Measurements from ENCODE around the gene PRKCQ. TPM values are rescaled to one million over a fixed set of nuclear protein-coding genes. Genes with fewer than 3 reads are reported as not detected.

The PRKCQ gene
- total RNA-seq, 1 donor from 2014 or later = 14.6 TPM

DNA sequence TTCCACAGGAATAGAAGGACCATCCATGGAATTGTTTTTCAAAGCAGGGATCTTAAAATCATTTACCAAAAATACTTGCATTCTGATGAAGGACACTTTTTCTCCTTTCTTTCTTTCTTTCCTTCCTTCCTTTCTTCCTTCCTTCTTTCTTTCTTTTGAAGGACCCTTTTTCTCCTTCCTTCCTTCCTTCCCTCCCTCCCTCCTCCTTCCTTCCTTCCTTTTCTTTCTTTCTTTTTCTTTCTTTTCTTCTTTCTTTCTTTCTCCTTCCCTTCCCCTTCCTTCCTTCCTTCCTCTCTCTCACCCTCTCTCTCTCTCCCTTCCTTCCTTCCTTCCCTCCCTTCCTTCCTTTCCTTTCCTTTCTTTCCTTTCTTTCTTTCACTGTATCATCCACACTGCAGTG lies 74.8 kb downstream of the PRKCQ start:
- Histone ChIP-seq H3K4me1 (ENCODE audit: control insufficient read depth in 3 of 3, insufficient read depth in 3 of 3, low read length in 3 of 3) (peaks cover 0 to 8% (median 5%) of the 10 kb centered on the region in 3 donors), H3K9ac (ENCODE audit: low read depth in 1 of 3, low read length in 3 of 3) (no peak overlapping the region), H3K4me3 (ENCODE audit: low read length in 3 of 3) (no peak overlapping the region), H3K27ac (ENCODE audit: low read depth, low read length) (peak overlapping the region; percentile 4), H3K27me3 (ENCODE audit: control insufficient read depth in 3 of 3, insufficient read depth in 3 of 3, low read length in 3 of 3) (no peaks in the 10 kb centered on the region), H3K36me3 (ENCODE audit: control insufficient read depth in 3 of 3, insufficient read depth in 3 of 3, low read length in 3 of 3) (peaks cover 8 to 32% (median 10%) of the 10 kb centered on the region in 3 donors), H3K9me3 (ENCODE audit: control insufficient read depth in 3 of 3, low read length in 3 of 3) (no peaks in the 10 kb centered on the region)

DNA sequence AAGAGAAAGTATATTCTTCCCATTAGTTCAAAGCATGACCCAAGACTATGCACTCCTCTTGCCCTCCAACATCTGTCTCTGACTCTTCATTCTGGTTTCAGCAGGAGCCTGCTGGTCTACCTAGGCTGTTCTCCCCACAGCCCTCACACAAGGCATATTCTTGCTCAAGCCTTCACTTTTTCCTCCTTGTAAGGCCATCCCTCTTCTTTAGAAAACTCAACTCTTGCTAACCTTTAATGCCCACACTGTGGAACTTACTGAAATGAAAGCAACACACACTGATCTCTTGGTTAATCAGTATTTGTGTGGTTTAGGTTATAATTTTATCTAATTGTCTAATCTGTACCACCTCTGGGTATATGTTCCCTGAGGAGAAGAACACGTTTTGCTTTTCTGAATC lies 75.8 kb downstream of the PRKCQ start:
- Histone ChIP-seq H3K27me3 (ENCODE audit: control insufficient read depth in 3 of 3, insufficient read depth in 3 of 3, low read length in 3 of 3) (no peaks in the 10 kb centered on the region), H3K4me3 (ENCODE audit: low read length in 3 of 3) (no peak overlapping the region), H3K36me3 (ENCODE audit: control insufficient read depth in 3 of 3, insufficient read depth in 3 of 3, low read length in 3 of 3) (peaks cover 8 to 32% (median 10%) of the 10 kb centered on the region in 3 donors), H3K9me3 (ENCODE audit: control insufficient read depth in 3 of 3, low read length in 3 of 3) (no peaks in the 10 kb centered on the region), H3K27ac (ENCODE audit: low read depth, low read length) (no peak overlapping the region), H3K9ac (ENCODE audit: low read depth in 1 of 3, low read length in 3 of 3) (no peak overlapping the region), H3K4me1 (ENCODE audit: control insufficient read depth in 3 of 3, insufficient read depth in 3 of 3, low read length in 3 of 3) (peaks cover 6 to 14% (median 11%) of the 10 kb centered on the region in 3 donors)

DNA sequence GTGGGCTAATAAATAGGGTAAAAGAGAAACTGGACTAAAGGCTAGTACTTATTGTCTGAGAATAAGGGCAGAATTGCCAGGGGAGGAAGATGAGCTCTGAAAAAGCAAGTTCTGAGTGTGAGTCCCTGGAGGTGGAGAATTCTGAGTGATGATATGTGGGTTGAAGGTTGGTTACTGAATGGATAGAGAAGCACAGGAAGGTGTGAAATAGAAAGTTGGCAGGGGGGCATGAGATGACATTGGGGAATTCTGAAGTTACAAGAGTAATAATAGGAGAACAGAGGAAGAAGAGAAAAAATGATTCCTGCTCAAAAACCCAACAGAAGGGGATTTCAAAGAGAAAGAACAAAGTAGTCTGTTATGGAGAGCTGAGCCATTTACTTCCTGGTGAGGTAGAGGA lies 76.9 kb downstream of the PRKCQ start:
- no peak overlapping the region for H3K4me3 ChIP-seq (ENCODE audit: low read length in 3 of 3)
- H3K27ac ChIP-seq (ENCODE audit: low read depth, low read length) = no peak overlapping the region
- H3K4me1 ChIP-seq (ENCODE audit: control insufficient read depth in 3 of 3, insufficient read depth in 3 of 3, low read length in 3 of 3) = peaks cover 17 to 26% (median 22%) of the 10 kb centered on the region in 3 donors
- peaks cover 10 to 32% (median 11%) of the 10 kb centered on the region in 3 donors for H3K36me3 ChIP-seq (ENCODE audit: control insufficient read depth in 3 of 3, insufficient read depth in 3 of 3, low read length in 3 of 3)
- H3K9ac ChIP-seq (ENCODE audit: low read depth in 1 of 3, low read length in 3 of 3) = no peak overlapping the region
- no peaks in the 10 kb centered on the region for H3K9me3 ChIP-seq (ENCODE audit: control insufficient read depth in 3 of 3, low read length in 3 of 3)
- H3K27me3 ChIP-seq (ENCODE audit: control insufficient read depth in 3 of 3, insufficient read depth in 3 of 3, low read length in 3 of 3) = no peaks in the 10 kb centered on the region

DNA sequence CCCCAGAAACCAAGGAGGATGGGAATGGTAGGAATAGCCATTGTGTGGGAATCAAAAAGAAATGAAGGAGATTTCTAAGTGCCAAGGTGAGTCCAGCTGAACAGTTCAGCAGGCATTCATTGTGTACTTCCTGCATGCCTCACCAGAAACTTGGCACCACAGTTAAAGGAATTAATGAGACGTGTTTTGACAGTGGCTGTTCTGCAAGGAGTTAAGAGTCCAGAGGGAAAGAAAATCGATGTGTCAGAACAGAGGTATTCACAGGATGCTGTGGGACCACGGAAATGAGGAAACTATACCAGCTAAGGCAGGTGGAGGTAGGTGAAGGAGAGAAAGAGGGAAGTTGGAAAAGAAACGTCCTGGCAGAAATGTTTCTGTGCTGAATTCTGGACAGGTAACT lies 78.1 kb downstream of the PRKCQ start:
- H3K36me3 ChIP-seq (ENCODE audit: control insufficient read depth in 3 of 3, insufficient read depth in 3 of 3, low read length in 3 of 3) = peaks cover 11 to 37% (median 14%) of the 10 kb centered on the region in 3 donors
- no peaks in the 10 kb centered on the region for H3K9me3 ChIP-seq (ENCODE audit: control insufficient read depth in 3 of 3, low read length in 3 of 3)
- peak overlapping the region; percentile 1 for H3K27ac ChIP-seq (ENCODE audit: low read depth, low read length)
- no peak overlapping the region for H3K9ac ChIP-seq (ENCODE audit: low read depth in 1 of 3, low read length in 3 of 3)
- H3K4me3 ChIP-seq (ENCODE audit: low read length in 3 of 3) = no peak overlapping the region
- peaks cover 24 to 34% (median 26%) of the 10 kb centered on the region in 3 donors for H3K4me1 ChIP-seq (ENCODE audit: control insufficient read depth in 3 of 3, insufficient read depth in 3 of 3, low read length in 3 of 3)
- H3K27me3 ChIP-seq (ENCODE audit: control insufficient read depth in 3 of 3, insufficient read depth in 3 of 3, low read length in 3 of 3) = no peaks in the 10 kb centered on the region

DNA sequence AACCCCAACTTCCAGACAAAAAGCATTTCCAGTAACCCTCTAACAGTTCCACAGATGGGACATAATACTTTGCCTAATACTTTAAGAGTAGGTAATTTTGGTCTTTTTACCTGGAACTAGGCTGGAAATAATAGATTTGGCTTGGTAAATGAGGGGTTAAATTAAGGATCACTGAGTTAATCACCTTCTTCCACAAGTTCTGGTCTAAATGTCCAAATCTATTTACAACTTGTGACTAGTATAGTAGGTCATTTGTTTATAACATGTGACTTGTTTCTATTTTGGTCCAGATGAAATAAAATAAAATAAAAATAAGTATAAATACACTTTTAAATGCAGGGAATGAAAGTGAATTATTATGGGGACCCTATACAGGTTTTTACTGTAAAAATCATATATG lies 80.1 kb downstream of the PRKCQ start:
- H3K4me3 ChIP-seq (ENCODE audit: low read length in 3 of 3) = peak overlapping the region in 1 of 3 donors; percentile 33
- H3K27ac ChIP-seq (ENCODE audit: low read depth, low read length) = peak overlapping the region; percentile 96
- H3K4me1 ChIP-seq (ENCODE audit: control insufficient read depth in 3 of 3, insufficient read depth in 3 of 3, low read length in 3 of 3) = peaks cover 24 to 34% (median 26%) of the 10 kb centered on the region in 3 donors

DNA sequence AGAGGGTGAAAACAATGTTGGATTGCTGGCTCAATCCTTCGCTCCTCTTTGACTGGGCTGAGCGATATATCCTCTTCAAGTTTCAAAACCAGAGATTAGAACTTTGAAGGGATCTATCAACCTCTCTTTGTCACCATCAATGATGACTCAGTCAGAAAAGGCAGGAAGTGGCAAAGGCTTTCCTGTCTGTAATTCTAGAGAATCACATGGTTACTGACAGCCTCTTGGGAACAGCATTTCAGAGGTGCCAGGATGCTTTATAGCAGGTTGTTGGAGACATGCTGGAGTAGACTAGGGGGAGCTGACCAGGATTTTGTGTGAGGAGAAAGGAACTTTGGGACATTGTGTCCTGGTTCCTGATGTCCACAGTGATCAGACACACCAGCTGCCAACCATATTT lies 81.3 kb downstream of the PRKCQ start:
- H3K27ac ChIP-seq (ENCODE audit: low read depth, low read length) = peak overlapping the region; percentile 96
- H3K27me3 ChIP-seq (ENCODE audit: control insufficient read depth in 3 of 3, insufficient read depth in 3 of 3, low read length in 3 of 3) = no peaks in the 10 kb centered on the region
- no peaks in the 10 kb centered on the region for H3K9me3 ChIP-seq (ENCODE audit: control insufficient read depth in 3 of 3, low read length in 3 of 3)
- peaks cover 30 to 49% (median 32%) of the 10 kb centered on the region in 3 donors for H3K36me3 ChIP-seq (ENCODE audit: control insufficient read depth in 3 of 3, insufficient read depth in 3 of 3, low read length in 3 of 3)
- no peak overlapping the region for H3K9ac ChIP-seq (ENCODE audit: low read depth in 1 of 3, low read length in 3 of 3)
- H3K4me1 ChIP-seq (ENCODE audit: control insufficient read depth in 3 of 3, insufficient read depth in 3 of 3, low read length in 3 of 3) = peaks cover 24 to 34% (median 26%) of the 10 kb centered on the region in 3 donors
- no peak overlapping the region for H3K4me3 ChIP-seq (ENCODE audit: low read length in 3 of 3)

More for the DNA sequence above, 80.1 kb downstream of the PRKCQ start:
- Histone ChIP-seq H3K27me3 (ENCODE audit: control insufficient read depth in 3 of 3, insufficient read depth in 3 of 3, low read length in 3 of 3) (no peaks in the 10 kb centered on the region), H3K9ac (ENCODE audit: low read depth in 1 of 3, low read length in 3 of 3) (peak overlapping the region; percentile 46 to 63 (median 48)), H3K36me3 (ENCODE audit: control insufficient read depth in 3 of 3, insufficient read depth in 3 of 3, low read length in 3 of 3) (peaks cover 22 to 43% (median 24%) of the 10 kb centered on the region in 3 donors), H3K9me3 (ENCODE audit: control insufficient read depth in 3 of 3, low read length in 3 of 3) (no peaks in the 10 kb centered on the region)

DNA sequence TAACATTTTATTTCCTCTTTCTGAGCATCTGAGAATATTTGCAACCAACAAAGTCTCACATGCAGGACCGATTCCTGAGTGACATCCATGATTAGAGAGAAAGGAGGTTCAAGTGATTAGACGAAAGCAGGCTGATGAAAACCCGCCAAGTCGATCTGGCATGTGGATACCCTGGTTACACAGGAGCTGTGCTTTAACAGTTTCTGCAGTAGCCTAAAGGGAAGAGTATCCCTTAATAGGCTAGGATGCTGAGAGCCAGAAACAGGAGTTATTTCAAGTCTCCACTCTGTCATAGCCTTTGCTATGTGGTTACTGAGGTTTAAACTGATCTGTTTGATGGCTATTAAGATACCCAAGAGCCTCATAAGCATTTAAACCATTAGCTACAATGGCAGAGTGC lies 82.5 kb downstream of the PRKCQ start:
- Histone ChIP-seq H3K4me3 (ENCODE audit: low read length in 3 of 3) (no peak overlapping the region), H3K27me3 (ENCODE audit: control insufficient read depth in 3 of 3, insufficient read depth in 3 of 3, low read length in 3 of 3) (no peaks in the 10 kb centered on the region), H3K9me3 (ENCODE audit: control insufficient read depth in 3 of 3, low read length in 3 of 3) (no peaks in the 10 kb centered on the region), H3K4me1 (ENCODE audit: control insufficient read depth in 3 of 3, insufficient read depth in 3 of 3, low read length in 3 of 3) (peaks cover 24 to 29% (median 26%) of the 10 kb centered on the region in 3 donors), H3K27ac (ENCODE audit: low read depth, low read length) (peak overlapping the region; percentile 96), H3K36me3 (ENCODE audit: control insufficient read depth in 3 of 3, insufficient read depth in 3 of 3, low read length in 3 of 3) (peaks cover 29 to 54% (median 29%) of the 10 kb centered on the region in 3 donors), H3K9ac (ENCODE audit: low read depth in 1 of 3, low read length in 3 of 3) (no peak overlapping the region)

DNA sequence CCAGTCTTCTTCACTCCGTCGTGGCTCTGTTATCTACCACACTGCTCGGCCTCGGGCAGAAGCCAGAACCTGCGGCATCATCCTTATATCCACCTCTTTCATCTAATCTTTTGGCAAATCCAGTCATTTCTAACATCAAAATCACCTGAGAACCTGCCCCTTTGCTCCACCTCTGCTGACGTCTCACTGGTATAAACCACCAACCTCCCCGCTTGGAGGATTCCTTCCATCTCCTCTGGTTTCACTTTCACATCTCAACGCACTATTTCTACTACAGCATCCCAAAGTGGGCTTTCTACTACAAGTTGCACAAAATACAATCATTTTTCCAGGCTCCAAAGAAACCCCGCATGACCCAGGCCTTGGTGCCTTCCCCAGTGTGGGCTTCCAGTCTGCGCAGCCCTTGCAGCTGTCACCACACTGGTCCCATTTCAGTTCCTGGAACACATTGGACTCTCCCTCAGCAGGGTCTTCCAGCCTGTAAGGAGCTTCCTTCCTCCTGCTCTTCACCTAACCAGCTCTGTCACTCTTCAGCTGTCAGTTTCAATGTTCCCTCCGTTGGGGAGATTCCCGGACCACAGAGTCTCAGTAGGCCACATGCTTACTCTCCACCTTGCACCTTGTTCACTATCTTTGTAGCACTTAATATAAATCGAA lies 85.0 kb downstream of the PRKCQ start:
- H3K4me3 ChIP-seq (ENCODE audit: low read length in 3 of 3) = no peak overlapping the region
- H3K9ac ChIP-seq (ENCODE audit: low read depth in 1 of 3, low read length in 3 of 3) = no peak overlapping the region
- no peak overlapping the region for H3K27ac ChIP-seq (ENCODE audit: low read depth, low read length)
- peaks cover 44 to 75% (median 49%) of the 10 kb centered on the region in 3 donors for H3K36me3 ChIP-seq (ENCODE audit: control insufficient read depth in 3 of 3, insufficient read depth in 3 of 3, low read length in 3 of 3)
- no peaks in the 10 kb centered on the region for H3K27me3 ChIP-seq (ENCODE audit: control insufficient read depth in 3 of 3, insufficient read depth in 3 of 3, low read length in 3 of 3)
- no peaks in the 10 kb centered on the region for H3K9me3 ChIP-seq (ENCODE audit: control insufficient read depth in 3 of 3, low read length in 3 of 3)
- peaks cover 21 to 26% (median 24%) of the 10 kb centered on the region in 3 donors for H3K4me1 ChIP-seq (ENCODE audit: control insufficient read depth in 3 of 3, insufficient read depth in 3 of 3, low read length in 3 of 3)

DNA sequence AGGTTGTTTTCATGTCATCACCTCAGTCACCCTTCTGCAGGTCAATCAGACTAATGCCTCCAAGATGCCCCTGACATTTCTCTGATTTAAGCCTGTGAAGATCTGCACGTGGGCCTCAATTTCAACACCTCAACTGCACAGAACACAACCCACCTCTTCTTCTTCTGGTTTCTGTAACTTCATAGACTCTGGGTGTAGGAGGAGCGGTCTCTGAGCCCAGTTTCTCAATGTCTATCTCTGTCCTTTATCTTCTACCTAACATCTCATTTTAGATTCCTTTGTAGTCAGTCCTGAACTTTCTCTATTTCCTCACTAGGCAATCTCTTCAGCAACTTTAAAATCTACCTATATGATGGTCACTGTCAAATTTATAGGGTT lies 85.6 kb downstream of the PRKCQ start:
- Histone ChIP-seq H3K4me1 (ENCODE audit: control insufficient read depth in 3 of 3, insufficient read depth in 3 of 3, low read length in 3 of 3) (peaks cover 16 to 20% (median 20%) of the 10 kb centered on the region in 3 donors), H3K4me3 (ENCODE audit: low read length in 3 of 3) (no peak overlapping the region), H3K27me3 (ENCODE audit: control insufficient read depth in 3 of 3, insufficient read depth in 3 of 3, low read length in 3 of 3) (no peaks in the 10 kb centered on the region), H3K36me3 (ENCODE audit: control insufficient read depth in 3 of 3, insufficient read depth in 3 of 3, low read length in 3 of 3) (peaks cover 49 to 80% (median 55%) of the 10 kb centered on the region in 3 donors), H3K9ac (ENCODE audit: low read depth in 1 of 3, low read length in 3 of 3) (no peak overlapping the region), H3K27ac (ENCODE audit: low read depth, low read length) (no peak overlapping the region), H3K9me3 (ENCODE audit: control insufficient read depth in 3 of 3, low read length in 3 of 3) (no peaks in the 10 kb centered on the region)

Measured in skeletal muscle tissue (tissue), 4 donors.